ENCODE results near the gene MRAP.

- TF ChIP-seq CTCF (IDR thresholded peaks at IDR 0.05) (no peak), POLR2A (IDR thresholded peaks at IDR 0.05) (no peak)
These were observed 501 bp upstream of the MRAP start for GRCh38 chr21:32298148-32298559.
